HG02973 (cell line): ENCODE measurements around the gene SYAP1.
"Not testable (repeated sequence)": the region's sequence is repeated elsewhere in the genome, so short reads cannot be mapped to it uniquely, and the experiment has no call there.

Experiments
- ATAC-seq: cut with Tn5 transposase; IDR thresholded peaks from one replicate; pipeline ENCODE4 v1.9.1; 2021; ENCODE audit warnings: moderate library complexity; ENCODE audit not compliant: unreplicated experiment

Gene SYAP1

GRCh38 chrX:16719334-16720084, at the start of gene SYAP1:
Gene SYAP1 (plus strand): TSS chrX:16719612. CDS start chrX:16719725, 113 bp downstream.
- peak; percentile 98 for ATAC-seq

- no peak for ATAC-seq
These were observed 48.4 kb upstream of the SYAP1 start for GRCh38 chrX:16671005-16671404.

GRCh38 chrX:16678689-16679088, 40.7 kb upstream of the SYAP1 start:
- ATAC-seq = no peak

GRCh38 chrX:16683007-16683664, 36.3 kb upstream of the SYAP1 start:
- no peak for ATAC-seq

- ATAC-seq = no peak
These were observed 31.9 kb upstream of the SYAP1 start for GRCh38 chrX:16687514-16687913.

GRCh38 chrX:16695079-16695676, 24.2 kb upstream of the SYAP1 start:
- ATAC-seq = no peak

- no peak for ATAC-seq
These were observed 22.5 kb upstream of the SYAP1 start for GRCh38 chrX:16696956-16697355.

GRCh38 chrX:16699389-16699788, 20.0 kb upstream of the SYAP1 start:
- ATAC-seq = no peak

GRCh38 chrX:16700734-16701133, 18.7 kb upstream of the SYAP1 start:
- ATAC-seq = no peak

- ATAC-seq = no peak
These were observed 16.5 kb upstream of the SYAP1 start for GRCh38 chrX:16702700-16703599.

GRCh38 chrX:16705370-16705769, 14.0 kb upstream of the SYAP1 start:
- no peak for ATAC-seq

GRCh38 chrX:16708016-16708415, 11.4 kb upstream of the SYAP1 start:
- no peak for ATAC-seq

GRCh38 chrX:16711219-16711811, 8.1 kb upstream of the SYAP1 start:
- no peak for ATAC-seq

GRCh38 chrX:16711893-16712547, 7.4 kb upstream of the SYAP1 start:
- peak; percentile 43 for ATAC-seq

- ATAC-seq = peak; percentile 85
These were observed 6.8 kb upstream of the SYAP1 start, which contains the start of gene CTPS2 for GRCh38 chrX:16712548-16713155. Gene CTPS2 (minus strand): TSS chrX:16712669. CDS start chrX:16702902, 9,767 bp downstream.

GRCh38 chrX:16714504-16714903, 4.9 kb upstream of the SYAP1 start:
- ATAC-seq = no peak

- not testable (repeated sequence) for ATAC-seq
These were observed 3.8 kb upstream of the SYAP1 start for GRCh38 chrX:16715638-16716037.

GRCh38 chrX:16716451-16716850, 3.0 kb upstream of the SYAP1 start:
- not testable (repeated sequence) for ATAC-seq

- peak; percentile 40 for ATAC-seq
These were observed 533 bp upstream of the SYAP1 start for GRCh38 chrX:16718824-16719333.
